HG02840 (cell line): ENCODE data around the gene ZNF451.
"Not testable (repeated sequence)": the region's sequence is repeated elsewhere in the genome, so short reads cannot be mapped to it uniquely, and the experiment has no call there.

Experiments used
- ATAC-seq: cut with Tn5 transposase; IDR thresholded peaks from one replicate; pipeline ENCODE4 v1.9.1; 2021; ENCODE audit warnings: mild to moderate bottlenecking, moderate library complexity, moderate number of reproducible peaks; ENCODE audit not compliant: unreplicated experiment, low FRiP score

ZNF451 gene

DNA sequence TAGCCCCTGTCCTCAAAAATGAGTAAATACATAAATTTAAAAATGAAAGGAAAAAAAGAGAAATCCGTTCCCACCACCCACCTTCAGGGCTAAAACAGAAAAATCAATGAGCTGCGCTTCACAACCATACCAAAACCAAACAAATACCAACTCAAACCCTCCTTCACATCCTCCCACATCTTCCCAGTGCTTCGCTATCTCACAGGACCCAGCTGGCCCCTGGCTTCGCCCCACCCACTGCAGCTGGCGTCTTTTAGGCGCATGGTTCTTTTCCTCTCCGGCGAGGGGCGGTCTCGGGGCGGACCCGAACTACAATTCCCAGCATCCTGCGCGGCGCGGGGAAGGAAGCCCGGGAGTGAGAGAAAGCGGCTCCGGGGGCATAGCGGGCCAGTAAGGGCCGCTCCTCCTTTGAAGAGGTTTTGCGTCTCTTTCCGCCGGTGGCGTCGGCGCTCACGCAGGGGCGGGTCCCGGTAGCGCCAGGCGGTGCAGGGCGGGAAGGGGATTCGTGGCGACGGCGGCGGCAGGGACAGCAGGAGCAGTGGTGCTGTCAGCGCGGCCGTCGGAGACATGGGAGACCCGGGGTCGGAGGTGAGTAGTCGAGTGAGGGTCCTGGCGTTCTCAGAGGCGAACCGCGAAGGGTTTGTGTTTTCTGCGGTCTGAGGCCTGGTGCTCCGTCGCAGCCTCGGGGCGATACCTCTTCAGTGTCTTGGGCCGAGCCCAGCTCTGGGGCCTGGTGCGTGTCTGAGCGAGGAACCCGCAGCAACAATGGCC lies at the start of gene ZNF451:
Gene ZNF451 (plus strand): TSS at position 502 of the 771 bp plus-strand sequence. CDS start 66 bp downstream, at position 568.
- ATAC-seq, result peak; percentile 94

DNA sequence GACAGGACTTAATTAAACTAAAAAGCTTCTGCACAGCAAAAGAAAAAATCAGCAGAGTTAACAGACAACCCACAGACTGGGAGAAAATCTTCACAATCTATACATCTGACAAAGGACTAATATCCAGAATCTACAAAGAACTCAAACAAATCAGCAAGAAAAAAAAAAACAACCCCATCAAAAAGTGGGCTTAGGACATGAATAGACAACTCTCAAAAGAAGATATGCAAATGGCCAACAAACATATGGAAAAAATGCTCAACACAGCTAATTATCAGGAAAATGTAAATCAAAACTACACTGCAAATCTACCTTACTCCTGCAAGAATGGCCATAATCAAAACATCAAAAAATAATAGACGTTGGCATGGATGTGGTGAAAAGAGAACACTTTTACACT lies 45.9 kb upstream of the ZNF451 start:
- not testable (repeated sequence) for ATAC-seq

- no peak for ATAC-seq
These were observed 45.4 kb upstream of the ZNF451 start for GRCh38 chr6:57044568-57044967.

- ATAC-seq, result peak; percentile 94
These were observed 43.4 kb upstream of the ZNF451 start, which contains the start of gene KIAA1586 for GRCh38 chr6:57046332-57047256. TSS of gene KIAA1586 (plus strand) at chr6:57046693. CDS start at chr6:57046756, 63 bp downstream.

GRCh38 chr6:57047257-57047585 lies 42.8 kb upstream of the ZNF451 start:
- peak; percentile 21 for ATAC-seq

GRCh38 chr6:57047859-57048258 lies 42.1 kb upstream of the ZNF451 start:
- ATAC-seq, result not testable (repeated sequence)

DNA sequence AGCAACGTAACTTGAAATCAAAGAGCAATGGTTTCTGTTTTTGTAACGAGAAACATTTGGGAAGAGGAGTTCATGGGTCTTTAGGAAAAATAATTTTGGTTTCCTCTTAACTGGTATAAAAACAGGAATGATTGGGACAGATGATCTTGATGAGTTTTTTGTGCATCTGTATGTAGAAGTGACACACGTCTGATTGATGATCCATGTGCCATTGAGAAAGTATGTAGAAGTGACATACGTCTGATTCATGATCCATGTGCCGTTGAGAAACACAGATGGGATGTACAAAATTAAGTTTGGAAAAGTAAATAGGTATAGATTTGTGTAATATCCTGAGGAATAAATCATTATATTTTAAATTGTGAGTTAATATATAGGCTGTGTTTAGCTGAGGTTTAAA lies 41.4 kb upstream of the ZNF451 start:
- no peak for ATAC-seq

DNA sequence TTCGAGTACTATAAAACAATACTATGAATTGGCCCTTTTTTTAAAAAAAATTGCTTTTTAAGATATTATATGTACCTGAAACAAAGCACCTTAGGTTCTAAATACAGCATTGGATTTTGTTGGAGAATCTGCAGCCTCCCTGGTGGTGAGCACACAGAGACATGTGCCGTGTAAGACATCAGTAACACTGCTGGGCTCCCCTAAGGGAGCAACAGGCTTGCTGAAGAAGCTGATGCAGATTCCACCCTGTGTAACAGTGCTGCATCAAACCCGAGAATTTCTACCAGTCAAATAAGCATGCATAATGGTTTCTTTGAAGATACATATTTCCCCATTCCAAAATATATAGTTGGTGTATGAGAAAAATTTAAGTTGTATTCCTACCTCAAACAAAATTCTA lies 26.1 kb upstream of the ZNF451 start:
- no peak for ATAC-seq

GRCh38 chr6:57064809-57065208 lies 25.2 kb upstream of the ZNF451 start:
- no peak for ATAC-seq

- ATAC-seq, result no peak
These were observed 21.9 kb upstream of the ZNF451 start for GRCh38 chr6:57068061-57068460.

DNA sequence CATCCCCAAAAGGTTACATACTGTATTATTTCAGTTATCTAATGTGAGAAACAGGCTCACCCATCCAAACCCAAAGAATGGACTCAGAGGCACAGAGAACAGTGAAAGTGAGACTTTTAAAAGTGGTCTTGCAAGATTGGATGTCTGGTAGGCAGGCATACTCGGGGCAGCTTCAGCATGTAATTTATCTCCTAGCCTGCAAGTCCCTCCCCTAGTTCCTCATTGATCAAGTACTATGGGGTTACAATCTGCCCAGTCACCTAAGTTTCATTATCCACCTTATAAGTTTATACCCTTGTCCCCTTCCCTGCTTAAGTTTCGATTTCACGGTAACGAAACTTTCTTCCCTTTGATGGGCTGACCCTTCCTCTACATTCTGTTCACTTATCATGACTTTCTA lies 20.8 kb upstream of the ZNF451 start:
- no peak for ATAC-seq

GRCh38 chr6:57069920-57070331 lies 20.1 kb upstream of the ZNF451 start:
- no peak for ATAC-seq

- ATAC-seq, result no peak
These were observed 17.9 kb upstream of the ZNF451 start for GRCh38 chr6:57072108-57072507.

- ATAC-seq, result no peak
These were observed 15.6 kb upstream of the ZNF451 start for GRCh38 chr6:57074383-57074782.

GRCh38 chr6:57075092-57075491 lies 14.9 kb upstream of the ZNF451 start:
- no peak for ATAC-seq

DNA sequence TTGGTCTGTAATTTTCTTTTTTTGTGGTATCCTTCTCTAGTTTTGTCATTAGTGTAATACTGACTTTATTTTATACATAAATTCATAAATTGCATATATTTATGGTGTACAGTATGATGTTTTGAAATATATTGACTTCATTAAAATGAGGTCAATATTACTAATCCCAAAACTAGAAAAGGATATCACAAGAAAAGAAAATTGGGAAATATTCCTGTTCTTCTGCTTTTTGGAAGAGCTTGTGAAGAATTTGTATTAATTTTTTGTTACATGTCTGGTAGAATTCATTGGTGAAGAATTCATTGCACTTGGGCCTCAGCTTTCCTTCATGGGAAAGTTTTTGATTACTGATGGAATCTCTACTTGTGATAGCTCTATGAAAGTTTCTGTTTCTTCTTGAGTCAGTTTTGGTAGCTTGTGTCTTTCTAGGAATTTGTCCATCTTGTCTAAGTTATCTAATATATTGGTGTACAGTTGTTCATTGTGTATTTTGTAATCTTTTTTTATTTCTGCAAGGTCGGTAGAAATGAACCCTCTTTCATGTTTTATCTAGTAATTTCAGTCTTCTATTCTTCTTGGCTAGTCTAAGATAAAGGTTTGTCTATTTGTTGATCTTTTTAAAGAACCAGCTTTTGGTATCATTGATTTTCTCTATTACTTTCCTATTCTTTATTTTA lies 11.3 kb upstream of the ZNF451 start:
- no peak for ATAC-seq

DNA sequence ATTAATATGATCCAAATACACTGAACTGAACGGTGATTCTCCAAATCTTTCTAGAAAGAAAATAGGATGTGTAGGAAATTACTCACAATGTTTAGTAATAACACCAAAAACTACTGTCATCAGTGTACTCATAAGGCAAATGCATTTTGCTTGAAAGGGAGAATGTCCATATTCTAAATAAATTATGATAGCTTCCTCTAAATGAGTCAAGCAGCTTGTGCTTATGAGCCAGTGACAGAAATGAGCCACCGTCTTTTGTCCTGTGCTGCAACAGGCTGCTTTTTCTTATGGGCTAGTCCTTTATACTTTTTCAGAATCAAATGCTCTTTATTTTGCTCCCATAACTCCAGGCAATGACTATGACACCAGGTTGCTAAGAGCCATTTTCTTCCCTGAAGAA lies 4.5 kb upstream of the ZNF451 start:
- ATAC-seq, result no peak

DNA sequence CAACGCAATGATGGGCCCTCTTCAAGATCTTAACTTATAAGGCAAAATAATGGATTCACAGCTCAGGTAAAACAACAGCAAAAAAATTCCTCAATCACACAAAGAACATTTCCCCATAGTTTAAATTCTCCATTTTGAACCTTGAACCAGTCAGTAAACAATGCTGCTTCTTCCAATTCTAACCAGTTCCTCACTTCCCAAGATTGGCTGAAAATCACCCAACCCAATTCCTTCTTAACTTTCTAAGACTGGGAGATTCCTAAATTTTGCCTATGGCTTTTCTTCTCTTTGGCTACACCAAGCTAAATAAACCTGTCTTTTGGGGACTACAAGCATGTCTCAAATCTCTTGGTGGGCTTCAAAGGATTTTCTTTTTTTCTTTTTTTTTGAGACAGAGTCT lies 3.1 kb upstream of the ZNF451 start:
- no peak for ATAC-seq

DNA sequence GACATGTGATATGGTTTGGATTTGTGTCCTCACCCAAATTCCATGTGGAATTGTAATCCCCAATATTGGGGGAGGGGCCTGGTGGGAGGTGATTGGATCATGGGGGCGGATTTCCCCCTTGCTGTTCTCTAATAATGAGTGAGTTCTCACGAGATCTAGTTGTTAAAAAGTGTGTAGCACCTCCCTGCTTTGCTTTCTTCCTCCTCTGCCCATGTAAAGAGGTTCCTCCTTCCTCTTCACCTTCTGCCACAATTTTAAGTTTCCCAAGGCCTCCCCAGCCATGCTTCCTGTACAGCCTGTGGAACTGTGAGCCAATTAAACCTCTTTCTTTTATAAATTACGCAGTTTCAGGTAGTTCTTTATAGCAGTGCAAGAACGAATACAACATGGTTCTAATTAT lies 2.1 kb upstream of the ZNF451 start:
- no peak for ATAC-seq

- no peak for ATAC-seq
These were observed 723 bp upstream of the ZNF451 start for GRCh38 chr6:57089265-57089664.
